Measurements from ENCODE around the gene SMIM36. TPM values are rescaled to one million over a fixed set of nuclear protein-coding genes. Genes with fewer than 3 reads are reported as not detected.
"Not testable (repeated sequence)": the region's sequence is repeated elsewhere in the genome, so short reads cannot be mapped to it uniquely, and the experiment has no call there.

The SMIM36 gene
- total RNA-seq, 1 donor from 2014 or later, result not detected

GRCh38 chr17:55466671-55467070 lies 44.6 kb downstream of the SMIM36 start:
- H3K4me3 ChIP-seq (ENCODE audit: low read depth, low read length), result no peak overlapping the region
- no peak for TF ChIP-seq CTCF (IDR thresholded peaks at IDR 0.05; ENCODE audit: insufficient read depth, low read length, severe bottlenecking)
- H3K27me3 ChIP-seq (ENCODE audit: control insufficient read depth, insufficient read depth, low read length), result no peaks in the 10 kb centered on the region
- FAIRE-seq, result no peak
- no peaks in the 10 kb centered on the region for H3K36me3 ChIP-seq (ENCODE audit: control insufficient read depth, insufficient read depth, low read length)
- no peak for DNase-seq (ENCODE audit: low read depth)

- DNase-seq (ENCODE audit: low read depth); H3K36me3 ChIP-seq (ENCODE audit: control insufficient read depth, insufficient read depth, low read length); FAIRE-seq; H3K27me3 ChIP-seq (ENCODE audit: control insufficient read depth, insufficient read depth, low read length); H3K4me3 ChIP-seq (ENCODE audit: low read depth, low read length): not testable (repeated sequence)
Measured at GRCh38 chr17:55465771-55466170, 45.5 kb downstream of the SMIM36 start.

GRCh38 chr17:55463600-55463999 lies 47.7 kb downstream of the SMIM36 start:
- no peaks in the 10 kb centered on the region for H3K36me3 ChIP-seq (ENCODE audit: control insufficient read depth, insufficient read depth, low read length)
- FAIRE-seq (no peak), DNase-seq (ENCODE audit: low read depth) (no peak)
- H3K4me3 ChIP-seq (ENCODE audit: low read depth, low read length), result no peak overlapping the region
- TF ChIP-seq CTCF (IDR thresholded peaks at IDR 0.05; ENCODE audit: insufficient read depth, low read length, severe bottlenecking), result no peak
- no peaks in the 10 kb centered on the region for H3K27me3 ChIP-seq (ENCODE audit: control insufficient read depth, insufficient read depth, low read length)

GRCh38 chr17:55462711-55463110 lies 48.5 kb downstream of the SMIM36 start:
- Histone ChIP-seq H3K4me3 (ENCODE audit: low read depth, low read length) (no peak overlapping the region), H3K27me3 (ENCODE audit: control insufficient read depth, insufficient read depth, low read length) (no peaks in the 10 kb centered on the region), H3K36me3 (ENCODE audit: control insufficient read depth, insufficient read depth, low read length) (no peaks in the 10 kb centered on the region)
- no peak for TF ChIP-seq CTCF (IDR thresholded peaks at IDR 0.05; ENCODE audit: insufficient read depth, low read length, severe bottlenecking)
- FAIRE-seq (no peak), DNase-seq (ENCODE audit: low read depth) (no peak)

GRCh38 chr17:55462234-55462633 lies 49.0 kb downstream of the SMIM36 start:
- H3K4me3 ChIP-seq (ENCODE audit: low read depth, low read length), result no peak overlapping the region
- H3K36me3 ChIP-seq (ENCODE audit: control insufficient read depth, insufficient read depth, low read length), result no peaks in the 10 kb centered on the region
- TF ChIP-seq CTCF (IDR thresholded peaks at IDR 0.05; ENCODE audit: insufficient read depth, low read length, severe bottlenecking), result no peak
- no peaks in the 10 kb centered on the region for H3K27me3 ChIP-seq (ENCODE audit: control insufficient read depth, insufficient read depth, low read length)
- no peak for FAIRE-seq
- DNase-seq (ENCODE audit: low read depth), result no peak

- TF ChIP-seq CTCF (IDR thresholded peaks at IDR 0.05; ENCODE audit: insufficient read depth, low read length, severe bottlenecking), result no peak
- FAIRE-seq (no peak), DNase-seq (ENCODE audit: low read depth) (peak; percentile 94)
- H3K36me3 ChIP-seq (ENCODE audit: control insufficient read depth, insufficient read depth, low read length), result no peaks in the 10 kb centered on the region
- H3K4me3 ChIP-seq (ENCODE audit: low read depth, low read length), result no peak overlapping the region
- H3K27me3 ChIP-seq (ENCODE audit: control insufficient read depth, insufficient read depth, low read length), result no peaks in the 10 kb centered on the region
Measured at GRCh38 chr17:55458978-55459377, 52.3 kb downstream of the SMIM36 start.

Data from bronchial epithelial cell (primary cell).